MCF 10A (cell line): ENCODE results near the gene DEPDC1. TPM values are rescaled to one million over a fixed set of nuclear protein-coding genes. Genes with fewer than 3 reads are reported as not detected.

Experiments used
- BruUV-seq: library from RNA; stranded (reverse); fragments of 400-500 nt; replicated peaks from 2 replicates; lab custom pipeline; 2021; lab: Mats Ljungman, UMichigan
- CTCF ChIA-PET: fragments of 300-600 bp; sonication (Branson Sonifier 250); formaldehyde crosslinking; extraction: SDS; loops from one replicate; lab custom pipeline; 2021; ENCODE audit warnings: antibody characterized with exemption, inconsistent platforms; lab: Yijun Ruan, JAX
- POLR2A ChIA-PET: fragments of 300-600, 350-650 bp; sonication (Branson Sonifier 250); formaldehyde crosslinking; extraction: SDS; loops from one replicate; lab custom pipeline; 2020; ENCODE audit warnings: antibody characterized with exemption, inconsistent platforms; lab: Yijun Ruan, JAX
- DNase-seq: peaks from one replicate; pipeline ENCODE4 v3.0.0-alpha.2; 2018; ENCODE audit not compliant: unreplicated experiment
- H3K27ac Mint-ChIP-seq: one replicate; pipeline ENCODE4 v1.8.0; 2022; ENCODE audit warnings: mild to moderate bottlenecking, low read depth, mixed read lengths; ENCODE audit not compliant: unreplicated experiment
- H3K27me3 Mint-ChIP-seq: one replicate; pipeline ENCODE4 v1.8.0; 2022; ENCODE audit warnings: mixed read lengths; ENCODE audit not compliant: insufficient read depth, unreplicated experiment
- H3K36me3 Mint-ChIP-seq: one replicate; pipeline ENCODE4 v1.8.0; 2022; ENCODE audit warnings: mild to moderate bottlenecking, moderate library complexity, mixed read lengths; ENCODE audit not compliant: insufficient read depth, unreplicated experiment
- H3K4me1 Mint-ChIP-seq: one replicate; pipeline ENCODE4 v1.8.0; 2022; ENCODE audit warnings: mixed read lengths; ENCODE audit not compliant: insufficient read depth, unreplicated experiment
- H3K4me3 Mint-ChIP-seq: one replicate; pipeline ENCODE4 v1.8.0; 2022; ENCODE audit warnings: mild to moderate bottlenecking, moderate library complexity, mixed read lengths; ENCODE audit not compliant: unreplicated experiment
- H3K9me3 Mint-ChIP-seq: one replicate; pipeline ENCODE4 v1.8.0; 2022; ENCODE audit warnings: mixed read lengths; ENCODE audit not compliant: unreplicated experiment
- intact Hi-C: fragments of 100-400 bp; cut with micrococcal nuclease; formaldehyde crosslinking; loops from 2 replicates; pipeline ENCODE4 v1.14.1; 2022
- total RNA-seq: library from RNA; stranded (reverse); gene quantifications from 2 replicates; pipeline ENCODE4 v1.2.3, GENCODE V29; 2022
- TF ChIP-seq, protein P1 (sequence below): fragments of 200-600 bp; IDR thresholded peaks from one replicate; pipeline ENCODE4 v1.8.0; 2022; ENCODE audit warnings: antibody characterized with exemption, mild to moderate bottlenecking; ENCODE audit not compliant: unreplicated experiment

The DEPDC1 gene
- total RNA-seq, 1 experiment from 2014 or later, result 26.8 TPM

DNA sequence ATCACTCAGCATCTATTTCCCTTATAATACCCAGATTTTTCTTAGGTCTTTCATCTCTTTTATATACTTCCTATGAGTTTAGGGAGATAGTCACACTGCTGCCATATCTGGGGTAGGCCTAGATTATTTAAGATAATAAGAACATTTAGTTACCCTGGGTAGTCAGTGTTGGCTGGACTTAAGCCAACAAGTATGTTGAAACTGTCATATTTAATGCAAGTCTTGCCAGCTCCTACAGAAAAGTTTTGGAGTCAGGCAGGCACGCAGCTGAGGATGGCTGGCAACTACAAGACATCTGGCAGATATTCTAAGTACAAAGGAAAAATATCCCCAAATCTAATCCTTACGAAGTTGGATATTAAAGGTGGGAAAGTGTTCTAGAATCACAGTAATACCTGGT is 19.2 kb upstream of the DEPDC1 start:
- no peaks in the 10 kb centered on the region for H3K9me3 Mint-ChIP-seq
- BruUV-seq, result no TSS peak
- POLR2A ChIA-PET, result no interaction called here

DNA sequence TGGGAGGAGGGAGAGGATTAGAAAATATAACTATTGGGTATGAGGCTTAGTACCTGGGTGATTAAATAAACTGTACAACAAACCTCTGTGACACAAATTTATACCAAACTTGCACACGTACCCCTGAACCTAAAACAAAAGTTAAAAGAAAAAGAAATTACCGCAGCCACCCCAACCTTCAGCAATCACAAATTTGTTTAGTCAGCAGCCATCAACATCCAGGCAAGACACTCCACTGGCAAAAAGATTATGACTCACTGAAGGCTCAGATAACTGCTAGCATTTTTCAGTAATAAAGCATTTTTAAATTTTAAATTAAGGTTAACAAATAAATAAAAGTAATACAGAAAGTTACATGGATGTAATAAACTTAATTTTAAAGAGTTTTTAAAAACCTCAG is 14.4 kb upstream of the DEPDC1 start:
- TF ChIP-seq, protein P1, sequence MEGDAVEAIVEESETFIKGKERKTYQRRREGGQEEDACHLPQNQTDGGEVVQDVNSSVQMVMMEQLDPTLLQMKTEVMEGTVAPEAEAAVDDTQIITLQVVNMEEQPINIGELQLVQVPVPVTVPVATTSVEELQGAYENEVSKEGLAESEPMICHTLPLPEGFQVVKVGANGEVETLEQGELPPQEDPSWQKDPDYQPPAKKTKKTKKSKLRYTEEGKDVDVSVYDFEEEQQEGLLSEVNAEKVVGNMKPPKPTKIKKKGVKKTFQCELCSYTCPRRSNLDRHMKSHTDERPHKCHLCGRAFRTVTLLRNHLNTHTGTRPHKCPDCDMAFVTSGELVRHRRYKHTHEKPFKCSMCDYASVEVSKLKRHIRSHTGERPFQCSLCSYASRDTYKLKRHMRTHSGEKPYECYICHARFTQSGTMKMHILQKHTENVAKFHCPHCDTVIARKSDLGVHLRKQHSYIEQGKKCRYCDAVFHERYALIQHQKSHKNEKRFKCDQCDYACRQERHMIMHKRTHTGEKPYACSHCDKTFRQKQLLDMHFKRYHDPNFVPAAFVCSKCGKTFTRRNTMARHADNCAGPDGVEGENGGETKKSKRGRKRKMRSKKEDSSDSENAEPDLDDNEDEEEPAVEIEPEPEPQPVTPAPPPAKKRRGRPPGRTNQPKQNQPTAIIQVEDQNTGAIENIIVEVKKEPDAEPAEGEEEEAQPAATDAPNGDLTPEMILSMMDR, result no peak
- no peak for DNase-seq
- H3K27me3 Mint-ChIP-seq, result no peaks in the 10 kb centered on the region
- no peaks in the 10 kb centered on the region for H3K36me3 Mint-ChIP-seq
- intact Hi-C loops, result no loop called here
- CTCF ChIA-PET, result interaction anchor here (0.8 kb wide), 1 partner anchor 38 kb away, joined by 3 read pairs; no protein-coding TSS in a partner anchor
- no peak overlapping the region for H3K27ac Mint-ChIP-seq
- no peak overlapping the region for H3K4me3 Mint-ChIP-seq
- POLR2A ChIA-PET, result no interaction called here
- H3K4me1 Mint-ChIP-seq, result peaks cover 6% of the 10 kb centered on the region
- H3K9me3 Mint-ChIP-seq, result no peaks in the 10 kb centered on the region
- BruUV-seq, result no TSS peak

More for the DNA sequence above, 19.2 kb upstream of the DEPDC1 start:
- TF ChIP-seq, protein P1, result no peak
- no peak overlapping the region for H3K4me3 Mint-ChIP-seq
- no peaks in the 10 kb centered on the region for H3K36me3 Mint-ChIP-seq
- H3K27ac Mint-ChIP-seq, result no peak overlapping the region
- CTCF ChIA-PET, result no interaction called here
- H3K4me1 Mint-ChIP-seq, result peaks cover 7% of the 10 kb centered on the region
- H3K27me3 Mint-ChIP-seq, result no peaks in the 10 kb centered on the region
- intact Hi-C loops, result no loop called here
- DNase-seq, result peak; percentile 65

DNA sequence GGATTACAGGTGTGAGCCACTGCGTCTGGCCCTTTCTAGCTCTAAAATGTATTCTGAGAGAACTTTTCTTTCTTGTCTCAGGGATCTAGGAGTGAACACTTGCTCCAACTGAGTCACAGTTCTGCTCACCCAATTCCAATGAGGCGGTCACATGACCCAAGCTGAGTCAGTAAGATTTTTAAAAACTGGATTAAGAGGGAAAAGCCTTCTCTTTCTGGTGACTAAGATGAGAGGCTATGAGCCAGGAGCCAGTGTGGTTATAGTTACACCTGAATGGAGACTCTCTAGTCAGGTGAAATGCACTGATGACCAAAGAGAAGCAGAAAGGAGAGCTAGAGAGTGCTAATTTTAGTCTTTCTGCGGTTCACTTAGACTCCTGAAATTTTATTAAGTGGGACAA is 9.5 kb upstream of the DEPDC1 start:
- H3K4me3 Mint-ChIP-seq, result no peak overlapping the region
- TF ChIP-seq, protein P1, result no peak
- no TSS peak for BruUV-seq
- no peak overlapping the region for H3K27ac Mint-ChIP-seq
- intact Hi-C loops, result no loop called here
- peaks cover 13% of the 10 kb centered on the region for H3K9me3 Mint-ChIP-seq
- no peak for DNase-seq
- no peaks in the 10 kb centered on the region for H3K36me3 Mint-ChIP-seq
- H3K4me1 Mint-ChIP-seq, result no peaks in the 10 kb centered on the region
- H3K27me3 Mint-ChIP-seq, result no peaks in the 10 kb centered on the region
- ChIA-PET CTCF (interaction anchor here (1.4 kb wide), 1 partner anchor 389 kb away, joined by 6 read pairs; no protein-coding TSS in a partner anchor), POLR2A (interaction anchor here (1.2 kb wide), 1 partner anchor 12 kb away, joined by 3 read pairs; no protein-coding TSS in a partner anchor)

DNA sequence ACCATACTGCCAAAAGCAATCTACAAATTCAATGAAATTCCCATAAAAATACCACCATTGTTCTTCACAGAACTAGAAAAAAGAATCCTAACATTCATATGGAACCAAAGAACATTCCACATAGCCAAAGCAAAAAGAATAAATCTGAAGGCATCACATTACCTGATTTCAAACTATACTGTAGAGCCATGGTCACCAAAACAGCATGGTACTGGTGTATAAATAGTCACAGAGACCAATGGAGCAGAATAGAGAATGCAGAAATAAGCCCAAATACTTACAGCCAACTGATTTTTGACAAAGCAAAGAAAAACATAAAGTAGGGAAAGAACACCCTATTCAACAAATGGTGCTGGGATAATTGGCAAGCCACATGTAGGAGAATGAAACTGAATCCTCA is 6.2 kb upstream of the DEPDC1 start:
- POLR2A ChIA-PET, result no interaction called here
- no TSS peak for BruUV-seq
- no peaks in the 10 kb centered on the region for H3K36me3 Mint-ChIP-seq
- H3K4me1 Mint-ChIP-seq, result no peaks in the 10 kb centered on the region
- no peak overlapping the region for H3K27ac Mint-ChIP-seq
- intact Hi-C loops, result no loop called here
- CTCF ChIA-PET, result no interaction called here
- no peak for DNase-seq
- no peak overlapping the region for H3K4me3 Mint-ChIP-seq
- H3K9me3 Mint-ChIP-seq, result peaks cover 16% of the 10 kb centered on the region
- TF ChIP-seq, protein P1, result no peak
- no peaks in the 10 kb centered on the region for H3K27me3 Mint-ChIP-seq
